GM12878 (cell line): ENCODE measurements around the gene OSGEP. TPM values are rescaled to one million over a fixed set of nuclear protein-coding genes. Genes with fewer than 3 reads are reported as not detected.

Experiments
- ATAC-seq: fragments of 200-7000 bp; cut with Tn5 transposase; 3 replicates; pipeline ENCODE4 v1.9.1; 2020; ENCODE audit warnings: mild to moderate bottlenecking, moderate library complexity
- BruUV-seq: library from RNA; stranded (reverse); fragments of 400-500 nt; replicated peaks from 2 replicates; lab custom pipeline; 2021; lab: Mats Ljungman, UMichigan
- CTCF ChIA-PET: fragments of 300-600 bp; sonication (Branson Sonifier 250); formaldehyde crosslinking; extraction: SDS; loops from one replicate; lab custom pipeline; 2021; ENCODE audit warnings: inconsistent platforms; lab: Yijun Ruan, JAX
- POLR2A ChIA-PET: fragments of 350-600 bp; formaldehyde crosslinking; extraction: SDS; loops from one replicate; lab custom pipeline; 2021; ENCODE audit warnings: inconsistent platforms; lab: Charles Lee
- RAD21 ChIA-PET: fragments of 300-600 bp; sonication (Branson Sonifier 250); formaldehyde crosslinking; loops from one replicate; lab custom pipeline; 2023; ENCODE audit warnings: antibody characterized with exemption; ENCODE audit not compliant: unreplicated experiment; lab: Charles Lee
- SMC1A ChIA-PET: fragments of 300-600 bp; sonication (Branson Sonifier 250); formaldehyde crosslinking; loops from one replicate; lab custom pipeline; 2023; ENCODE audit not compliant: unreplicated experiment, uncharacterized antibody; lab: Charles Lee
- DNase-seq: peaks from one replicate; pipeline ENCODE4 v3.0.0-alpha.2; 2011; ENCODE audit warnings: low read depth, low spot score
- FAIRE-seq: peaks from 3 replicates; lab custom pipeline; 2011; peaks lifted over from hg19 to GRCh38; lab: Jason Lieb, UNC
- H2AFZ ChIP-seq: 2 replicates; pipeline ENCODE4 v1.6.0; 2011; ENCODE audit warnings: low read depth, low read length, control low read depth; ENCODE audit not compliant: control insufficient read depth
- H3K27ac ChIP-seq: 2 replicates; pipeline ENCODE4 v1.5.1; 2011; ENCODE audit warnings: control low read depth; ENCODE audit not compliant: control insufficient read depth, insufficient read depth
- H3K27me3 ChIP-seq, 2 experiments: replicated peaks in 1 of 2; 2 replicates each; pipeline versions ENCODE4 v1.6.0 to v1.6.1; 2011; ENCODE audit warnings: low read length in 1 of 2; ENCODE audit not compliant: control insufficient read depth in 2 of 2, insufficient read depth in 2 of 2
- H3K36me3 ChIP-seq, 2 experiments: 2 replicates each; pipeline ENCODE4 v1.5.1; 2011; ENCODE audit warnings: low read length in 1 of 2; ENCODE audit not compliant: control insufficient read depth in 2 of 2, insufficient read depth in 2 of 2
- H3K4me1 ChIP-seq: 2 replicates; pipeline ENCODE4 v1.6.1; 2011; ENCODE audit warnings: mild to moderate bottlenecking, low read length, moderate library complexity, mixed read lengths; ENCODE audit not compliant: control insufficient read depth, insufficient read depth
- H3K4me2 ChIP-seq: 2 replicates; pipeline ENCODE4 v1.6.0; 2011; ENCODE audit warnings: control low read depth; ENCODE audit not compliant: control insufficient read depth, insufficient read depth
- H3K4me3 ChIP-seq: fragments of 200-600 bp; sonication (generic); 2 replicates; pipeline ENCODE4 v1.5.1; 2016
- H3K79me2 ChIP-seq: 2 replicates; pipeline ENCODE4 v1.6.0; 2011; ENCODE audit warnings: low read length; ENCODE audit not compliant: control insufficient read depth, insufficient read depth
- H3K9ac ChIP-seq: 2 replicates; pipeline ENCODE4 v1.8.0; 2011; ENCODE audit warnings: low read length, control low read depth, mixed read lengths; ENCODE audit not compliant: control insufficient read depth, insufficient read depth
- H3K9me3 ChIP-seq: replicated peaks from 3 replicates; pipeline ENCODE4 v1.5.1; 2011; ENCODE audit warnings: mild to moderate bottlenecking, low read length; ENCODE audit not compliant: control insufficient read depth, insufficient read depth
- H4K20me1 ChIP-seq: 2 replicates; pipeline ENCODE4 v1.6.0; 2011; ENCODE audit not compliant: control insufficient read depth, insufficient read depth
- EP300 ChIP-seq, 2 experiments: fragments of 150-350 bp in 1 of 2; IDR thresholded peaks; 2 replicates each; pipeline ENCODE4 v1.6.1; 2011 to 2012; ENCODE audit warnings: low read depth in 2 of 2, low read length in 2 of 2, borderline replicate concordance in 1 of 2, improper control_type of control experiment in 1 of 2, inconsistent platforms in 1 of 2; ENCODE audit not compliant: control insufficient read depth in 1 of 2
- GABPA ChIP-seq: IDR thresholded peaks from 2 replicates; pipeline ENCODE4 v1.6.1; 2014; ENCODE audit warnings: antibody characterized with exemption, low read depth, mild to moderate bottlenecking, inconsistent platforms
- IKZF2 ChIP-seq, 2 experiments: fragments of 450-650 bp; IDR thresholded peaks; 2 replicates each; pipeline ENCODE4 v1.6.1; 2017; ENCODE audit warnings: mild to moderate bottlenecking in 2 of 2, moderate library complexity in 2 of 2
- IRF4 ChIP-seq: IDR thresholded peaks from 2 replicates; pipeline ENCODE4 v1.6.1; 2011; ENCODE audit warnings: low read depth, low read length
- KLF5 ChIP-seq: fragments of 450-650 bp; IDR thresholded peaks from 2 replicates; pipeline ENCODE4 v1.6.1; 2014; ENCODE audit warnings: mild to moderate bottlenecking; ENCODE audit not compliant: partially characterized antibody
- MEF2A ChIP-seq: IDR thresholded peaks from 2 replicates; pipeline ENCODE4 v1.6.1; 2011; ENCODE audit warnings: low read depth, mild to moderate bottlenecking, low read length, moderate library complexity; ENCODE audit not compliant: insufficient read depth
- MEF2B ChIP-seq: fragments of 450-650 bp; IDR thresholded peaks from 2 replicates; pipeline ENCODE4 v1.6.1; 2018; ENCODE audit warnings: mild to moderate bottlenecking, moderate library complexity; ENCODE audit not compliant: partially characterized antibody, poor library complexity, severe bottlenecking
- REST ChIP-seq: IDR thresholded peaks from 2 replicates; pipeline ENCODE4 v1.6.1; 2012; ENCODE audit warnings: mild to moderate bottlenecking, low read depth, low read length
- STAT1 ChIP-seq: fragments of 450-650 bp; conservative IDR thresholded peaks from 2 replicates; pipeline ENCODE4 v1.6.1; 2014; ENCODE audit warnings: antibody characterized with exemption, mild to moderate bottlenecking
- ZNF384 ChIP-seq: IDR thresholded peaks from 2 replicates; pipeline ENCODE4 v1.6.1; 2012; ENCODE audit warnings: low read depth, mild to moderate bottlenecking, low read length, improper control_type of control experiment, borderline replicate concordance
- WGBS: methylation state at CpG from one replicate; pipeline ENCODE4 v1.1.6; 2016; ENCODE audit warnings: low lambda C conversion rate; ENCODE audit not compliant: insufficient replicate concordance, insufficient coverage; ENCODE audit errors: missing lambda C conversion rate; 5-methylcytosine and 5-hydroxymethylcytosine counted together
- in situ Hi-C: fragments of 300-500 bp; cut with MboI; formaldehyde crosslinking; loops from 9 replicates; pipeline ENCODE4 v1.14.3; 2018; ENCODE audit warnings: mixed read lengths
- intact Hi-C: fragments of 100-400 bp; cut with micrococcal nuclease; formaldehyde crosslinking; loops from one replicate; pipeline ENCODE4 v1.14.2; 2022; ENCODE audit not compliant: unreplicated experiment
- polyA plus RNA-seq, 11 experiments: library from polyadenylated mRNA; depleted of rRNA in 4 of 11; unstranded in 6 of 11; stranded (reverse) in 5 of 11; fragments of >200 nt; fragmentation: Nextera tagmentation in 4 of 11; fragmentation: Illumina TruSeq in 1 of 11; extraction: Ambion mirVana in 4 of 11; extraction: Trizol in 1 of 11; gene quantifications; 1 replicate in 1 of 11; 2 replicates in 10 of 11; pipeline versions ENCODE4 v1.2.1 to v1.2.3, GENCODE V29; 2011 to 2016; ENCODE audit warnings: inconsistent platforms in 2 of 11, missing spikeins in 2 of 11, low read depth in 1 of 11
- total RNA-seq, 4 experiments: library from RNA; depleted of rRNA in 3 of 4; stranded (reverse); fragments of >200 nt in 3 of 4; fragmentation: Illumina TruSeq in 1 of 4; extraction: Trizol in 1 of 4; gene quantifications; 2 replicates each; pipeline versions ENCODE4 v1.2.1 to v1.2.3, GENCODE V29; 2013 to 2021
- TF ChIP-seq, protein P1 (sequence below): IDR thresholded peaks from 2 replicates; pipeline ENCODE4 v1.6.1; 2012; ENCODE audit warnings: low read depth, low read length, improper control_type of control experiment
- TF ChIP-seq, protein P2 (sequence below), 3 experiments: IDR thresholded peaks in 2 of 3; conservative IDR thresholded peaks in 1 of 3; 2 replicates each; pipeline ENCODE4 v1.5.1; 2011; ENCODE audit warnings: low read depth in 3 of 3, low read length in 3 of 3, mild to moderate bottlenecking in 3 of 3, control low read depth in 2 of 3, moderate library complexity in 2 of 3, inconsistent platforms in 1 of 3, mixed read lengths in 1 of 3; ENCODE audit not compliant: control insufficient read depth in 2 of 3, insufficient read depth in 1 of 3; ENCODE audit errors: extremely low read depth in 1 of 3
- TF ChIP-seq, protein P3 (sequence below): fragments of 450-650 bp; IDR thresholded peaks from 2 replicates; pipeline ENCODE4 v1.6.1; 2014; ENCODE audit warnings: mild to moderate bottlenecking

The OSGEP gene
- total and polyA plus RNA-seq, 10 of the 15 experiments (the other 5 are each of a cell fraction or from before 2014, with no cell fraction given): 47.8 to 88.9 (median 52.8) TPM

GRCh38 chr14:20435582-20436362 is 18.8 kb downstream of the OSGEP start, which contains the start of gene KLHL33:
KLHL33 (minus strand) TSS chr14:20436166; CDS start chr14:20435811, 355 bp downstream.
- in situ Hi-C loops: no loop called here
- Histone ChIP-seq H3K27ac (no peak within 1 kb of the TSS), H3K4me2 (no peak within 1 kb of the TSS), H3K9ac (no peak within 1 kb of the TSS), H3K27me3 (no peaks in the 10 kb centered on the region), H3K9me3 (no peaks in the 10 kb centered on the region; the same call in 2 of the 3 replicates), H3K4me3 (no peak within 1 kb of the TSS), H3K36me3 (no peaks in the 10 kb centered on the region), H4K20me1 (no peaks in the 10 kb centered on the region), H2AFZ (no peak within 1 kb of the TSS), H3K4me1 (no peaks in the 10 kb centered on the region), H3K79me2 (no peaks in the 10 kb centered on the region)
- BruUV-seq: no TSS peak
- DNase-seq (no peak), ATAC-seq (no peak), FAIRE-seq (no peak)
- ChIA-PET CTCF (interaction anchor here (1.0 to 1.1 kb wide), 2 partner anchors 11 to 20 kb away, joined by 3 read pairs; no protein-coding TSS in a partner anchor), SMC1A (no interaction called here), POLR2A (no interaction called here), RAD21 (no interaction called here)
- intact Hi-C loops: no loop called here
- no peak for TF ChIP-seq EP300 (IDR thresholded peaks at IDR 0.05; ENCODE audit: borderline replicate concordance in 1 of 2, control insufficient read depth in 1 of 2, low read depth in 2 of 2, low read length in 2 of 2)
- TF ChIP-seq, protein P1, sequence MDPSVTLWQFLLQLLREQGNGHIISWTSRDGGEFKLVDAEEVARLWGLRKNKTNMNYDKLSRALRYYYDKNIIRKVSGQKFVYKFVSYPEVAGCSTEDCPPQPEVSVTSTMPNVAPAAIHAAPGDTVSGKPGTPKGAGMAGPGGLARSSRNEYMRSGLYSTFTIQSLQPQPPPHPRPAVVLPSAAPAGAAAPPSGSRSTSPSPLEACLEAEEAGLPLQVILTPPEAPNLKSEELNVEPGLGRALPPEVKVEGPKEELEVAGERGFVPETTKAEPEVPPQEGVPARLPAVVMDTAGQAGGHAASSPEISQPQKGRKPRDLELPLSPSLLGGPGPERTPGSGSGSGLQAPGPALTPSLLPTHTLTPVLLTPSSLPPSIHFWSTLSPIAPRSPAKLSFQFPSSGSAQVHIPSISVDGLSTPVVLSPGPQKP: no peak
- TF ChIP-seq IKZF2 (IDR thresholded peaks at IDR 0.05): no peak
- TF ChIP-seq REST: no peak
- TF ChIP-seq, protein P2, sequence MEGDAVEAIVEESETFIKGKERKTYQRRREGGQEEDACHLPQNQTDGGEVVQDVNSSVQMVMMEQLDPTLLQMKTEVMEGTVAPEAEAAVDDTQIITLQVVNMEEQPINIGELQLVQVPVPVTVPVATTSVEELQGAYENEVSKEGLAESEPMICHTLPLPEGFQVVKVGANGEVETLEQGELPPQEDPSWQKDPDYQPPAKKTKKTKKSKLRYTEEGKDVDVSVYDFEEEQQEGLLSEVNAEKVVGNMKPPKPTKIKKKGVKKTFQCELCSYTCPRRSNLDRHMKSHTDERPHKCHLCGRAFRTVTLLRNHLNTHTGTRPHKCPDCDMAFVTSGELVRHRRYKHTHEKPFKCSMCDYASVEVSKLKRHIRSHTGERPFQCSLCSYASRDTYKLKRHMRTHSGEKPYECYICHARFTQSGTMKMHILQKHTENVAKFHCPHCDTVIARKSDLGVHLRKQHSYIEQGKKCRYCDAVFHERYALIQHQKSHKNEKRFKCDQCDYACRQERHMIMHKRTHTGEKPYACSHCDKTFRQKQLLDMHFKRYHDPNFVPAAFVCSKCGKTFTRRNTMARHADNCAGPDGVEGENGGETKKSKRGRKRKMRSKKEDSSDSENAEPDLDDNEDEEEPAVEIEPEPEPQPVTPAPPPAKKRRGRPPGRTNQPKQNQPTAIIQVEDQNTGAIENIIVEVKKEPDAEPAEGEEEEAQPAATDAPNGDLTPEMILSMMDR (IDR thresholded peaks at IDR 0.05 in 2 of 3, conservative IDR thresholded peaks at IDR 0.05 in 1 of 3; ENCODE audit: control insufficient read depth in 2 of 3, extremely low read depth in 1 of 3, insufficient read depth in 1 of 3, low read depth in 3 of 3, low read length in 3 of 3): no peak
- TF ChIP-seq, protein P3, sequence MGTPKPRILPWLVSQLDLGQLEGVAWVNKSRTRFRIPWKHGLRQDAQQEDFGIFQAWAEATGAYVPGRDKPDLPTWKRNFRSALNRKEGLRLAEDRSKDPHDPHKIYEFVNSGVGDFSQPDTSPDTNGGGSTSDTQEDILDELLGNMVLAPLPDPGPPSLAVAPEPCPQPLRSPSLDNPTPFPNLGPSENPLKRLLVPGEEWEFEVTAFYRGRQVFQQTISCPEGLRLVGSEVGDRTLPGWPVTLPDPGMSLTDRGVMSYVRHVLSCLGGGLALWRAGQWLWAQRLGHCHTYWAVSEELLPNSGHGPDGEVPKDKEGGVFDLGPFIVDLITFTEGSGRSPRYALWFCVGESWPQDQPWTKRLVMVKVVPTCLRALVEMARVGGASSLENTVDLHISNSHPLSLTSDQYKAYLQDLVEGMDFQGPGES: no peak
- TF ChIP-seq IRF4: no peak
- no peak for TF ChIP-seq GABPA
- TF ChIP-seq MEF2B: no peak
- no peak for TF ChIP-seq KLF5
- TF ChIP-seq ZNF384: no peak
- TF ChIP-seq STAT1: no peak
- no peak for TF ChIP-seq MEF2A
- 80% methylated on average over 17 of the region's 17 CpGs for WGBS
